Myocyte (in vitro differentiated cells): ENCODE data around the gene SFXN5. TPM values are rescaled to one million over a fixed set of nuclear protein-coding genes. Genes with fewer than 3 reads are reported as not detected.

ENCODE experiments used
- DNase-seq: peaks from one replicate; pipeline ENCODE4 v3.0.0-alpha.2; 2012; ENCODE audit warnings: low read depth
- total RNA-seq: library from RNA; depleted of rRNA; stranded (reverse); fragments of >200 nt; gene quantifications from 2 replicates; pipeline ENCODE4 v1.2.3, GENCODE V29; 2014

SFXN5 gene
- total RNA-seq, 1 donor from 2014 or later: 9.5 TPM

DNA sequence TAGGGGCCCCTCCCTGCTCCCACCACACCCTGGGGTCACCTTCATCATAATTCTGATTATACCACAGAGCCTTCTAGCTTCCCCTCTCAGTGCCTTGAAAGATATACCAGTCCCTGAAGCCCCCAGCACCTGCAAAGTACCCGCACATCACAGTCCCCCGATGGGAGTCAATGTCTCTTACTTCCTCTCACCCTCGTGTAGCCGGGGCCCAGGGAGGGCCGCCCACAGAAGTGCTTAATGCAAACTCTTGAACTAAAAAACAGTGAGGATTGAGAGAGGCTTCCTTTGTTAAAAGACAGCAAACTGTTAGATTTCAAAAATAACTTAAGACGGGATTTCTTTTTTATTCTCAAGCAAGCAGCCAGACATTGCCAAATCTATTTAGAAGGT is 76.5 kb downstream of the SFXN5 start:
- DNase-seq: no peak

DNA sequence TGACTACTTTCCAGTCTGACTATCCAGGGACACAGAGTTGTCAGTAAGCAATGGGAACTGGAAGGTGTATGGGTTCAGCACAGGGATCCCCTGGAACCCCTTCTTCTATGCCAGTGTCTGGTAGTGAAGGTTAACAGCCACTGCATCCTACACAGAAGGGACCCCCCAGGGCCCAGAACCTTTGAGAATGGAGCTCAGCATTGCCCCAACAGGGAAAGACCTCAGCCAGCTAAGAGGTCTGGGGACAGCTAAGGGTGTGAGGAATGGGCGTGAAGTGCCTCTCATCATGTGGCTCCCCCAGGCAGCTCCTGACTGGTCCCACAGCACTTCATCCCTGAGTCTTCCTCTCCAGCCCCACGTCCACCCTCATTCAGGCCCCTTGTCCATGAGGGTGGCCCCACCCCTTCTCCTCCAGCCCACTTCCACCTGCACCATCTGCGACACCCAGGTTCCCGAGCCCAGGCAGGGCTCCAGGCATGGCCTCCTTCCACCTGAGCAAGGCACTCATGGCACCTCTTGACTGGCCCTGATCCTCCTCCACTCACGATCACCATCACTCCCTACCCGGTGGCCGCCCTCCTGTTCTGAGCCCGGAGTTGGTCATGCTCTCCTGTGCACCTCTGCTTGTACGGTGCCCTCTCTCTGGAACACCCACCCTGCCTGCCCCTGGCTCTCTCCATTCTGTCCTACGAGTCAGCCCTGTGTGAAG is 77.1 kb downstream of the SFXN5 start:
- DNase-seq: no peak

- no peak for DNase-seq
Observed at GRCh38 chr2:72993933-72994280, 77.6 kb downstream of the SFXN5 start.

DNA sequence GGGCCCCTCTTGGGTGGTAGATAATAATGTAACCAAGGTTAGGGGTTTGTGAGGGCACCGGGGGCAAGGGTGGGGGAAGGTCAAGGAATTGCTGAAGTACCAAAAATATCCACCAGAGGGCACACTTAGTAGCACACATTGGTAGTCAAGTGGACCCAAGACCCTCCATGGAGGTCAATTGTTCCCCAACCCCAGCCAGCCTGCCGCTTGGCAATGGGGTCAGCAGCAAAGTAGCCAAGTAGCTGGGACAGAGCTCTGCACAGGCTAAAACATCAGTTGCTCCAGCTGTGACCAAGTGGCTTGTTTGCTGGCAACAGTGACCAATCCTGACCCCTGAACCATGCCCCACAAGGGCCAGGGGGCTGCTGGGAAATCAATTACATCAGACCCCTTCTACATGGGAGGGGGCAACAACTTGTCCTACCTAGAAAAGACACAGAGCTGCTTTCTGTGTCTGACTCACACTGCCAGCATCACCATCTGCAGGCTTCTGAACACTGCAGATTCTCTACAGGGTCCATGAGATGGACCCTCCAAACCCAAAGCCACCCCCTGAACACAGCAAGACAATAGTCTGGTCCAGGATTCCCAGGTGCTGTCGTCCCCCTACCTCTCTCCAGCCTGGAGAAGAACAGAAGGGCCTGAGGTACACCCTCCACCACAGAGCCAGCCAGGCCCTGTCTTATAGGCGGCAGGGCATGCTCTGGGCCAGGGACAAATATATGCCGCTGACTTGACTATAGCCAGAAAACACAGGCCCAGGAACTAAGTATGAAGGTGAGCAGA is 78.2 kb downstream of the SFXN5 start:
- DNase-seq: peak; percentile 43

- DNase-seq: no peak
Observed at GRCh38 chr2:72992734-72993102, 78.8 kb downstream of the SFXN5 start.

DNA sequence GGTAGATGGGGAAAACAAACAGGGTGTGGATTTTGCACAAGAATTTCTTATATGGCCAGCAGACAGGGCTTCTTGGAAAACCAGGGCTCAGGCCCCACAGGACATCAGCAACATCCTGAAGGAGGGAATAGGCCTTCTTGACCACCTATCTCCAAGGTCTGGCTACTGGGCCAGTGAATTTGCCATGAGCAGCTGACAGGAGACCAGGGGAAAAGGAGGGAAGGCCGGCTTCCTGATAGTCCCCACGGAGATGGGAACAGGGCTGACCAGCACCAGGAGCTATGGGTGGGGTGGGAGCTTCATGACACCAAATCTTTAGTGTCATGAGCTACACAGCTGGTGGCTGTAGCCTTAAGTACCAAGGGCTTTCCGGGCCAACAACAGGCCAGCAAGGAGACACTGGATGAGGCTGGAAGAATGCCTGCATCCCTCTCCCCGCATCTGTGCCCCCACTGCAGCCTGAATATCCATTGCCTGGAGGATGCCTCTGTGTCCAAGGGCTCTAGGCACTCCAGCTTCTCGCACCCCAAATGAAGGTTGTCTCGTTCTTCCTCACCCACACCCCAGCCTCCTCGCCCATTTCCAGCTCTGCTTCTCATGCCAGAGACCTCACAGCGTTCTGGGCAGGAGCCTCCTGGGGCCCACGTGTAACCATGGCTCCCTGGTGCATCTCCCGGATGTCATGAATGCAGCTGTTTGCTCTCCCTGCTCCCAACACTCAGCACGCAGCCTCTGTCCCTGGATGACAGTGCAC is 79.4 kb downstream of the SFXN5 start:
- DNase-seq: no peak

- no peak for DNase-seq
Observed at GRCh38 chr2:72991439-72991725, 80.1 kb downstream of the SFXN5 start.

DNA sequence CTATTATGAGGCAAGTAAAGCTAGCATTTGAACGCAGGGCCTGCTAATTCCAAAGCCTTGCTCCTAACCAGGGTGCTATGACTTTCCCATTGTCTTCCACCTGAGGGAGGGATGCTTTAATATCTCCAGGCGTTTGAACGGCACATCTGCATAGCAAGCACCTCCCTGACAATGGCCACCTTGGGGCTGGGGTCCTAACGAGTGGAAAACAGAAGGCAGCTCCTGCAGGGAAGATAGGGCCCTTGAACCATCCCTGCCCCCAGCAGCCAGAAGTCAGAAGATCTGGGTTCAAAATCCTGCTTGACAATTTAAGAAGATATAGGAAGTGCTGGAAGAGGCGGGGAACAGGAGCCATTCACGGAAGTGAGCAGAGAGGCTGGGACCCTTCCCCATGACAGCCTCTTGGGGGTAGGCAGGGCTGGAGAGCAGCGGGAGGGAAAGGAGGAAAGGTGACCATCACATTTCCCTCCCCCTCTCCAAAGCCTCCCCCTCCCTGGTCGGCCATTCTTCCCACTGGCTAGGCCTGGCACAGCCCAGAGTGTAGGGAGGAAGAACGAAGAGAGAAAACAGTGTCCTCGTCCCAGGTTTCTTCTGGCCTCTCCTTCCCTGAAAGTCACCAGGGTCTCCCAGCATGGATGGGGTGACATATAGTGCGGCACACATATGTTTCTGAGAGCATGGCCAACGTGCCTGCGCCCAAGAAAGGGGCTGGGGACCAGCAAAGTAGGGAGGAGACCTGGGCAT is 80.6 kb downstream of the SFXN5 start:
- DNase-seq: no peak

GRCh38 chr2:72989770-72990556 is 81.5 kb downstream of the SFXN5 start:
- no peak for DNase-seq

GRCh38 chr2:72988726-72989273 is 82.7 kb downstream of the SFXN5 start:
- no peak for DNase-seq

DNA sequence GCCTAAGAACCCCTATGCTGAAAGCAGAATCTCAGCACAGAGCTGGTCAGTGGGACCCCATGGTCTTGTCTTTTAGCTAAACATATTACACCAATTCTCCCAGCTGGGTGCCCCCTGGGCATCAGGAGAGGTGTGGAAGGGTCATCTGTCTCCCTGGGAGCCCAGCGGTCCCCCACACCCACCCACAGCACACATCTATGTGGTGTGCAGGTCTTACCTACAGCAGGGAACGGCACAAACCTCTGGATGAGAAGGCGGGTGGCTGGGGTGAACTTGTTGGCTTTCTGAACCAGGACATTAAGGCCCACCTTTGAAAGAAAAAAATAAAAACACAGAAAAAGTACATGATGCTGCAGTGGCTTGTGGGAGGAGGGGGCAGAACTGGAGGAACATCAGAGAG is 83.5 kb downstream of the SFXN5 start:
- no peak for DNase-seq

- no peak for DNase-seq
Observed at GRCh38 chr2:72985891-72986683, 85.4 kb downstream of the SFXN5 start.

GRCh38 chr2:72985136-72985535 is 86.4 kb downstream of the SFXN5 start:
- DNase-seq: no peak

- peak; percentile 25 for DNase-seq
Observed at GRCh38 chr2:72984172-72984671, 87.3 kb downstream of the SFXN5 start.

- no peak for DNase-seq
Observed at GRCh38 chr2:72983500-72984161, 87.9 kb downstream of the SFXN5 start.

DNA sequence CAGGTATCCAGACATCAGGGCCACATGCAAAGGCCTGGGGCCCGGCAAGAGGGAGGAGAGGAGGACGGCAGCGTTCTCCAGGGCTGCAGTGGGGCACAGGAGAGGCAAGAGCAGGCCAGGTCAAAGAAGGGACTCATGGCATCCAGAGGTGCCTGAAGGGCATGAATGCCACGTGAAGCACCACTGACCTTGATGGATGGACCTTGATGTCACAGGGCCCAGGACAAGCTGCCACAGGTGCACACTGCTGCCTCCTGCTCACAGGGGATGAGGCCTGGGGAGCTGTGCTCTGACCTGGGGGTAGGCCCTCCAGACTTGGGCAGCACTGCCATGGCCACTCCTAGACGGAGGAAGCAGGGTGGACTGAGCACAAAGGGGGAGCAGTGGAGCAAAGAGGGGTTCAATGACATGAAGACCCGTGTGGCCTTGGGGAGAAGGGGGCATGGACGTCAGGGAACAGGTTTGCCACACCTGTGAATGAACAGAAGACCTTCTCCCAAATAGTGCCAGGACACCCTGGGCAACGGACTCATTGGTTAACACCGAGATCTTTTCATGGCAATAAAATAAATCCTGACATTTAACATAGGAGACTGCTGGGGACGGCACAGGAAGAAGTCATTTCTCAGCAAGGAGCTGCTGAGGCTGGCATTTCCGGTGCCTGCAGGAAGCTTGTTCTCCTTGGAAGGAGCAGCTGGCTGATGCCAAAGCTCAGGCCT is 88.6 kb downstream of the SFXN5 start:
- no peak for DNase-seq

- no peak for DNase-seq
Observed at GRCh38 chr2:72982219-72982618, 89.3 kb downstream of the SFXN5 start.

GRCh38 chr2:72981536-72981935 is 90.0 kb downstream of the SFXN5 start:
- peak; percentile 57 for DNase-seq
